Mesenchymal stem cell (in vitro differentiated cells and primary cell): ENCODE results near the gene LIFR.

Source experiments
- DNase-seq: peaks from one replicate; pipeline ENCODE4 v3.0.0-alpha.2; 2013
- H2AFZ ChIP-seq: one replicate; pipeline ENCODE4 v1.6.1; 2013; ENCODE audit warnings: low read depth, mild to moderate bottlenecking, control low read depth, inconsistent platforms, low read length, moderate library complexity
- H2AK5ac ChIP-seq: 2 replicates; pipeline ENCODE4 v1.6.1; 2013; ENCODE audit warnings: low read length, moderate library complexity, mild to moderate bottlenecking, inconsistent platforms; ENCODE audit not compliant: severe bottlenecking
- H2BK120ac ChIP-seq: one replicate; pipeline ENCODE4 v1.6.1; 2013; ENCODE audit warnings: low read depth, mild to moderate bottlenecking, inconsistent platforms, low read length, moderate library complexity
- H2BK12ac ChIP-seq, 2 experiments: one replicate each; pipeline ENCODE4 v1.6.1; 2013; ENCODE audit warnings: inconsistent platforms in 2 of 2, low read length in 2 of 2, mild to moderate bottlenecking in 2 of 2, moderate library complexity in 2 of 2, control low read depth in 1 of 2
- H2BK15ac ChIP-seq: one replicate; pipeline ENCODE4 v1.6.1; 2013; ENCODE audit warnings: mild to moderate bottlenecking, low read depth, inconsistent platforms; ENCODE audit not compliant: poor library complexity, severe bottlenecking
- H2BK5ac ChIP-seq: 2 replicates; pipeline ENCODE4 v1.6.1; 2013; ENCODE audit warnings: low read depth, mild to moderate bottlenecking, low read length, control low read depth, inconsistent platforms; ENCODE audit not compliant: poor library complexity, severe bottlenecking
- H3K14ac ChIP-seq, 2 experiments: one replicate each; pipeline ENCODE4 v1.6.1; 2013; ENCODE audit warnings: inconsistent platforms in 2 of 2, low read length in 2 of 2, control low read depth in 1 of 2, mild to moderate bottlenecking in 1 of 2, moderate library complexity in 1 of 2
- H3K18ac ChIP-seq, 2 experiments: one replicate each; pipeline ENCODE4 v1.6.1; 2013; ENCODE audit warnings: inconsistent platforms in 2 of 2, low read length in 2 of 2, control low read depth in 1 of 2, low read depth in 1 of 2, mild to moderate bottlenecking in 1 of 2
- H3K23ac ChIP-seq, 2 experiments: one replicate each; pipeline ENCODE4 v1.6.1; 2013; ENCODE audit warnings: inconsistent platforms in 2 of 2, low read length in 2 of 2, mild to moderate bottlenecking in 2 of 2, moderate library complexity in 2 of 2, control low read depth in 1 of 2
- H3K27ac ChIP-seq: 2 replicates; pipeline ENCODE4 v1.5.1; 2013; ENCODE audit warnings: mild to moderate bottlenecking, moderate library complexity, low read length, control low read depth, inconsistent platforms; ENCODE audit not compliant: poor library complexity, severe bottlenecking
- H3K27me3 ChIP-seq, 2 experiments: 2 replicates each; pipeline versions ENCODE4 v1.6.1 to v1.7.0; 2013; ENCODE audit warnings: low read length in 2 of 2, mild to moderate bottlenecking in 2 of 2, moderate library complexity in 2 of 2, control low read depth in 1 of 2, inconsistent platforms in 1 of 2; ENCODE audit not compliant: control insufficient read depth in 1 of 2, insufficient read depth in 1 of 2
- H3K36me3 ChIP-seq, 2 experiments: 2 replicates each; pipeline versions ENCODE4 v1.6.1 to v1.7.0; 2013; ENCODE audit warnings: low read length in 2 of 2, control low read depth in 1 of 2, inconsistent platforms in 1 of 2, low read depth in 1 of 2, mild to moderate bottlenecking in 1 of 2; ENCODE audit not compliant: insufficient read depth in 2 of 2, control insufficient read depth in 1 of 2
- H3K4ac ChIP-seq, 2 experiments: one replicate each; pipeline ENCODE4 v1.6.1; 2013; ENCODE audit warnings: inconsistent platforms in 2 of 2, low read length in 2 of 2, mild to moderate bottlenecking in 2 of 2, moderate library complexity in 2 of 2, control low read depth in 1 of 2, low read depth in 1 of 2
- H3K4me1 ChIP-seq: 2 replicates; pipeline ENCODE4 v1.6.1; 2013; ENCODE audit warnings: low read depth, low read length, control low read depth; ENCODE audit not compliant: control insufficient read depth, insufficient read depth
- H3K4me2 ChIP-seq: 2 replicates; pipeline ENCODE4 v1.6.1; 2013; ENCODE audit warnings: low read length, mild to moderate bottlenecking, inconsistent platforms; ENCODE audit not compliant: poor library complexity, severe bottlenecking
- H3K4me3 ChIP-seq, 2 experiments: 2 replicates each; pipeline versions ENCODE4 v1.5.1 to v1.7.0; 2013; ENCODE audit warnings: low read length in 2 of 2, mild to moderate bottlenecking in 2 of 2, control low read depth in 1 of 2, low read depth in 1 of 2; ENCODE audit not compliant: insufficient read depth in 1 of 2
- H3K79me1 ChIP-seq: replicated peaks from 2 replicates; pipeline ENCODE4 v1.6.1; 2013; ENCODE audit warnings: mild to moderate bottlenecking, control low read depth, low read length, inconsistent platforms; ENCODE audit not compliant: poor library complexity, severe bottlenecking
- H3K9ac ChIP-seq: 2 replicates; pipeline ENCODE4 v1.7.0; 2013; ENCODE audit warnings: mild to moderate bottlenecking, low read length, moderate library complexity
- H3K9me3 ChIP-seq: 2 replicates; pipeline ENCODE4 v1.7.0; 2013; ENCODE audit warnings: mild to moderate bottlenecking, low read length; ENCODE audit not compliant: control insufficient read depth
- H4K8ac ChIP-seq: one replicate; pipeline ENCODE4 v1.6.1; 2013; ENCODE audit warnings: inconsistent platforms, mild to moderate bottlenecking, low read length, moderate library complexity
- H4K91ac ChIP-seq: one replicate; pipeline ENCODE4 v1.6.1; 2013; ENCODE audit warnings: mild to moderate bottlenecking, low read length, inconsistent platforms
- whole genome bisulfite sequencing: methylation state at CpG from one replicate; pipeline ENCODE4 v1.1.7; 2013; ENCODE audit warnings: mixed read lengths; 5-methylcytosine and 5-hydroxymethylcytosine counted together

Gene LIFR

DNA sequence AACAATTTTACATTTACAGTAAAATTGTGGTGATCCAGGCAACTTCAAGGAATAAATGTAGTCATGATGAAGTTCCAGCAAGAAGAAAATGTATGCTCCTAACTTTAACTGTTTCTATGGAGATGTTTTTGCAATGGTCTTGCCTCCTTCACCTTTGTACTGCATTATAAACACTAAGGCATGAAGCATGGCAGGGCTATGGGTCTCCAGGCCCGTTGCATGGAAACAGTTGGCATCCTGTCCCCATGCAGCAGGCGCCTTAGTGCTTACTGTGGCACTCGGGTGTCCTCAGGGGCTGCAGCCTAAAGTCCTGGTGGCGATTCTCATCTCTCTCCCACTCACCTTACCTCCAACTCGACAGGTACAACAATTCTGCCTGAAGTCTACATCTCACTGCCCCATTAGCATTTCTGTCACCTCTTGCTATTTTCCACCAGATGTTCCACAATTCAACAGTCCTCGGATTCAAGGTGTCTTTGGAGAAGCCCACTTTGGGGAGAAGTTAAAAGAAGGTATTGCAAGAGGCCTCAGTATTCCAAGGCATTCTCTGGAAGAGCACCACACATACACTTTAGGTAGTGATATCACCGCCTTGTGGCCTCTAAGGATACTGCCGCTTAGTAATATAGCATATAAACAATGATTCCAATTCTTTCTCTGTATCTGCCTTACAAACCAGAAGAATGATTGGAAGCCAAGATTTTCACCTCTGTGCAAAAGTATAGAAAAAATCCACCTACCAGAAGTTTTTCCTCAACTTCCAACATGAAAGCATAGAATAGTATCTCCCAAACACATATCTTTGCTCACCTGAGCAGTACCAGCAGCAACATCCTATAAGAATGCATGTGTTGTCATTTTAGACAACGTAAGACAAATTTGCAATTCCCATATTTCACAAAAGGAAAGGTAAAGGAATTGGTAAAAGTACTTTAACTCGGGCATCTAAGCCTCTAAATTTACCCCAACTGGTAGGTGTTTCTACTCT is 5.1 kb downstream of the LIFR start:
- H3K4me1 ChIP-seq: peaks cover 12% of the 10 kb centered on the region

GRCh38 chr5:38548064-38548759 is 8.2 kb downstream of the LIFR start:
- Histone ChIP-seq H3K9me3 (no peaks in the 10 kb centered on the region), H2BK5ac (no peak overlapping the region), H3K9ac (no peak overlapping the region), H3K27me3 (no peaks in the 10 kb centered on the region), H3K27ac (no peak overlapping the region), H3K4me1 (peaks cover 12% of the 10 kb centered on the region), H3K18ac (peak overlapping the region in 1 of 2 experiments; percentile 48), H3K14ac (no peak overlapping the region), H3K4ac (no peak overlapping the region), H3K4me2 (no peak overlapping the region), H2BK120ac (no peak overlapping the region), H4K8ac (no peak overlapping the region), H3K79me1 (peaks cover 25% of the 10 kb centered on the region), H2AK5ac (no peak overlapping the region), H4K91ac (no peak overlapping the region), H2AFZ (no peak overlapping the region), H2BK12ac (no peak overlapping the region), H3K36me3 (peaks cover 0 to 3% of the 10 kb centered on the region in 2 experiments), H3K4me3 (no peak overlapping the region), H3K23ac (no peak overlapping the region), H2BK15ac (no peak overlapping the region)
- no CpG with 5 or more reads among the region's 1 CpG for WGBS
- no peak for DNase-seq

More for the DNA sequence above, 5.1 kb downstream of the LIFR start:
- WGBS: 75% methylated on average over 8 of the region's 10 CpGs
- no peaks in the 10 kb centered on the region for H3K27me3 ChIP-seq
- DNase-seq: peak; percentile 66
- H4K8ac ChIP-seq: peak overlapping the region; percentile 35
- peak overlapping the region in 1 of 2 experiments; percentile 77 for H3K14ac ChIP-seq
- H3K18ac ChIP-seq: peak overlapping the region in 1 of 2 experiments; percentile 87
- no peak overlapping the region for H3K23ac ChIP-seq
- H2BK15ac ChIP-seq: no peak overlapping the region
- peak overlapping the region; percentile 83 for H2AK5ac ChIP-seq
- H3K4me3 ChIP-seq: no peak overlapping the region
- peaks cover 21% of the 10 kb centered on the region for H3K79me1 ChIP-seq
- H3K4ac ChIP-seq: peak overlapping the region; percentile 33 to 69
- peaks cover 0 to 3% of the 10 kb centered on the region in 2 experiments for H3K36me3 ChIP-seq
- no peak overlapping the region for H2BK12ac ChIP-seq
- H3K4me2 ChIP-seq: no peak overlapping the region
- no peak overlapping the region for H2BK120ac ChIP-seq
- H2AFZ ChIP-seq: no peak overlapping the region
- H3K27ac ChIP-seq: no peak overlapping the region
- no peak overlapping the region for H4K91ac ChIP-seq
- no peak overlapping the region for H3K9ac ChIP-seq
- no peaks in the 10 kb centered on the region for H3K9me3 ChIP-seq
- no peak overlapping the region for H2BK5ac ChIP-seq

- no peak overlapping the region for H3K4ac ChIP-seq
- no peak overlapping the region for H3K4me2 ChIP-seq
- H3K27ac ChIP-seq: no peak overlapping the region
- no peak overlapping the region for H3K14ac ChIP-seq
- no peak overlapping the region for H3K23ac ChIP-seq
- no peaks in the 10 kb centered on the region for H3K9me3 ChIP-seq
- 96% methylated on average over 3 of the region's 4 CpGs for WGBS
- no peak overlapping the region for H2AFZ ChIP-seq
- peaks cover 0 to 3% of the 10 kb centered on the region in 2 experiments for H3K36me3 ChIP-seq
- H3K4me3 ChIP-seq: no peak overlapping the region
- H2BK120ac ChIP-seq: no peak overlapping the region
- no peak overlapping the region for H4K8ac ChIP-seq
- H2BK15ac ChIP-seq: no peak overlapping the region
- no peak overlapping the region for H3K9ac ChIP-seq
- H2BK5ac ChIP-seq: no peak overlapping the region
- peaks cover 27% of the 10 kb centered on the region for H3K79me1 ChIP-seq
- H3K18ac ChIP-seq: no peak overlapping the region
- H4K91ac ChIP-seq: no peak overlapping the region
- H2AK5ac ChIP-seq: no peak overlapping the region
- peaks cover 8% of the 10 kb centered on the region for H3K4me1 ChIP-seq
- H2BK12ac ChIP-seq: no peak overlapping the region
- no peak for DNase-seq
- H3K27me3 ChIP-seq: no peaks in the 10 kb centered on the region
These were observed 9.2 kb downstream of the LIFR start for GRCh38 chr5:38547257-38547656.

DNA sequence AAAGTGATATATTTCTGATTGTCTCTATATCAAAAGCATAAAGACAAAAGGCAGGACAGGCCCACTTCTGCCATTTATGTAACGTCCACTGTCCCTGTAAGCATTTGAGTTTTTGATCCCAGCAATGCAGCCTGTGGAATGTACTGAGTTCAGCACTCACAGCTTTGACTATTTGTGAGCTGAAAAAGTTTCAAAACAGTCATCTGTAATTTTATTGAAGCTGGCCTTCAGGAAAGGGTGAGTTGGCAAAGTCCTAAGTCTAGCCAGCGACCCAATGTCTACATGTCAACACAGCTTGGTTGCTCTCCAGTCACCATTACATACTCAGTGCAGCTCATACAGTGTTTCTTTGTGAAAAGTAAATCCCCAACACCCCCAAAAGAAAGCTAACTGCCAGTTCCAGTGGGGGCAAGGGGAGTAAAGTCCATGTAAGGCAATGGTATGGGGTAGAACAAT is 9.7 kb downstream of the LIFR start:
- Histone ChIP-seq H2AK5ac (no peak overlapping the region), H2BK12ac (no peak overlapping the region), H3K14ac (no peak overlapping the region), H2AFZ (no peak overlapping the region), H3K79me1 (peaks cover 28% of the 10 kb centered on the region), H3K4me2 (no peak overlapping the region), H3K23ac (no peak overlapping the region), H2BK15ac (no peak overlapping the region), H4K8ac (no peak overlapping the region), H3K4me3 (no peak overlapping the region), H3K18ac (no peak overlapping the region), H3K4ac (no peak overlapping the region), H3K9ac (no peak overlapping the region), H4K91ac (no peak overlapping the region), H3K27ac (no peak overlapping the region), H2BK120ac (no peak overlapping the region), H2BK5ac (no peak overlapping the region), H3K9me3 (no peaks in the 10 kb centered on the region), H3K27me3 (no peaks in the 10 kb centered on the region), H3K4me1 (peaks cover 8% of the 10 kb centered on the region), H3K36me3 (peaks cover 0 to 3% of the 10 kb centered on the region in 2 experiments)
- 95% methylated on average over 2 of the region's 2 CpGs for WGBS
- no peak for DNase-seq
